UCSD-AML1 (cell line): ENCODE data around the gene SLIT3.

Experiments used
- DNase-seq: peaks from one replicate; lab custom pipeline; 2025; ENCODE audit not compliant: unreplicated experiment; lab: John Stamatoyannopoulos, UW

The SLIT3 gene

GRCh38 chr5:169009123-169009522 is 291.8 kb downstream of the SLIT3 start:
- DNase-seq: no peak

GRCh38 chr5:169006842-169007790 is 293.8 kb downstream of the SLIT3 start:
- no peak for DNase-seq

- no peak for DNase-seq
Observed at GRCh38 chr5:169004551-169004950, 296.4 kb downstream of the SLIT3 start.

- DNase-seq: no peak
Observed at GRCh38 chr5:169003721-169004541, 297.0 kb downstream of the SLIT3 start.

- DNase-seq: no peak
Observed at GRCh38 chr5:169002953-169003555, 297.9 kb downstream of the SLIT3 start.

GRCh38 chr5:169001394-169001793 is 299.5 kb downstream of the SLIT3 start:
- DNase-seq: no peak

GRCh38 chr5:168995024-168995423 is 305.9 kb downstream of the SLIT3 start:
- DNase-seq: no peak

GRCh38 chr5:168992687-168993086 is 308.3 kb downstream of the SLIT3 start:
- DNase-seq: no peak

GRCh38 chr5:168992016-168992415 is 308.9 kb downstream of the SLIT3 start:
- DNase-seq: no peak

GRCh38 chr5:168991311-168991710 is 309.6 kb downstream of the SLIT3 start:
- DNase-seq: no peak

GRCh38 chr5:168990679-168991078 is 310.3 kb downstream of the SLIT3 start:
- DNase-seq: no peak

GRCh38 chr5:168989731-168990505 is 311.0 kb downstream of the SLIT3 start:
- no peak for DNase-seq

- DNase-seq: no peak
Observed at GRCh38 chr5:168988699-168989098, 312.2 kb downstream of the SLIT3 start.

GRCh38 chr5:168987543-168988300 is 313.2 kb downstream of the SLIT3 start:
- peak; percentile 55 for DNase-seq

GRCh38 chr5:168985454-168985853 is 315.5 kb downstream of the SLIT3 start:
- DNase-seq: no peak

GRCh38 chr5:168984135-168984675 is 316.7 kb downstream of the SLIT3 start:
- no peak for DNase-seq

- no peak for DNase-seq
Observed at GRCh38 chr5:168979135-168979534, 321.8 kb downstream of the SLIT3 start.

GRCh38 chr5:168978500-168978899 is 322.4 kb downstream of the SLIT3 start:
- no peak for DNase-seq

GRCh38 chr5:168978015-168978414 is 322.9 kb downstream of the SLIT3 start:
- no peak for DNase-seq
